ENCODE measurements around the gene MCC. TPM values are rescaled to one million over a fixed set of nuclear protein-coding genes. Genes with fewer than 3 reads are reported as not detected.

The MCC gene
- total RNA-seq, 1 experiment from 2014 or later: 7.1 TPM

GRCh38 chr5:113056988-113057387, 431.3 kb downstream of the MCC start:
- TF ChIP-seq CTCF (conservative IDR thresholded peaks at IDR 0.05; ENCODE audit: low read depth, low read length) (no peak), EZH2phosphoT487 (IDR thresholded peaks at IDR 0.05; ENCODE audit: borderline replicate concordance, low read length) (no peak), EZH2 (IDR thresholded peaks at IDR 0.05; ENCODE audit: low read length, unreplicated experiment) (no peak)
- Histone ChIP-seq H3K79me2 (ENCODE audit: low read length) (no peaks in the 10 kb centered on the region), H3K4me3 (ENCODE audit: low read length) (no peak overlapping the region), H3K4me2 (ENCODE audit: low read length) (no peak overlapping the region), H3K27me3 (ENCODE audit: low read length) (no peaks in the 10 kb centered on the region), H3K9me3 (ENCODE audit: low read length) (no peaks in the 10 kb centered on the region), H3K36me3 (ENCODE audit: low read depth, low read length) (no peaks in the 10 kb centered on the region), H2AFZ (ENCODE audit: low read length) (no peak overlapping the region), H4K20me1 (ENCODE audit: low read length) (no peaks in the 10 kb centered on the region), H3K9me2 (replicated peaks; ENCODE audit: low read length) (no peaks in the 10 kb centered on the region), H3K27ac (ENCODE audit: low read length) (no peak overlapping the region), H3K4me1 (ENCODE audit: insufficient read depth, low read length) (peaks cover 11% of the 10 kb centered on the region), H3F3A (ENCODE audit: low read length, unreplicated experiment) (no peaks in the 10 kb centered on the region), H3K9ac (ENCODE audit: low read length) (no peak overlapping the region)
- POLR2A ChIA-PET (ENCODE audit: unreplicated experiment): no interaction called here
- DNase-seq (no peak), ATAC-seq (no peak)
- CTCF ChIA-PET: no interaction called here
- BruUV-seq (replicated peaks): no TSS peak
- intact Hi-C loops (cut with micrococcal nuclease): no loop called here

GRCh38 chr5:113054899-113055298, 433.4 kb downstream of the MCC start:
- Histone ChIP-seq H2AFZ (ENCODE audit: low read length) (no peak overlapping the region), H3K27me3 (ENCODE audit: low read length) (no peaks in the 10 kb centered on the region), H3K9me2 (replicated peaks; ENCODE audit: low read length) (no peaks in the 10 kb centered on the region), H3K9ac (ENCODE audit: low read length) (no peak overlapping the region), H3K4me3 (ENCODE audit: low read length) (no peak overlapping the region), H4K20me1 (ENCODE audit: low read length) (no peaks in the 10 kb centered on the region), H3K4me2 (ENCODE audit: low read length) (no peak overlapping the region), H3K4me1 (ENCODE audit: insufficient read depth, low read length) (peaks cover 26% of the 10 kb centered on the region), H3K36me3 (ENCODE audit: low read depth, low read length) (no peaks in the 10 kb centered on the region), H3K9me3 (ENCODE audit: low read length) (no peaks in the 10 kb centered on the region), H3K27ac (ENCODE audit: low read length) (no peak overlapping the region), H3K79me2 (ENCODE audit: low read length) (no peaks in the 10 kb centered on the region), H3F3A (ENCODE audit: low read length, unreplicated experiment) (no peaks in the 10 kb centered on the region)
- ATAC-seq (no peak), DNase-seq (no peak)
- ChIA-PET CTCF (no interaction called here), POLR2A (ENCODE audit: unreplicated experiment) (no interaction called here)
- intact Hi-C loops (cut with micrococcal nuclease): loop anchor here (5.0 kb wide), 1 partner anchor 277 kb away; no protein-coding TSS in a partner anchor
- BruUV-seq (replicated peaks): no TSS peak
- TF ChIP-seq EZH2phosphoT487 (IDR thresholded peaks at IDR 0.05; ENCODE audit: borderline replicate concordance, low read length) (no peak), CTCF (conservative IDR thresholded peaks at IDR 0.05; ENCODE audit: low read depth, low read length) (no peak), EZH2 (IDR thresholded peaks at IDR 0.05; ENCODE audit: low read length, unreplicated experiment) (no peak)

- Histone ChIP-seq H4K20me1 (ENCODE audit: low read length) (no peaks in the 10 kb centered on the region), H3K79me2 (ENCODE audit: low read length) (no peaks in the 10 kb centered on the region), H2AFZ (ENCODE audit: low read length) (no peak overlapping the region), H3K4me1 (ENCODE audit: insufficient read depth, low read length) (peaks cover 27% of the 10 kb centered on the region), H3K9ac (ENCODE audit: low read length) (no peak overlapping the region), H3K9me2 (replicated peaks; ENCODE audit: low read length) (no peaks in the 10 kb centered on the region), H3K36me3 (ENCODE audit: low read depth, low read length) (no peaks in the 10 kb centered on the region), H3K27ac (ENCODE audit: low read length) (no peak overlapping the region), H3K4me2 (ENCODE audit: low read length) (no peak overlapping the region), H3K4me3 (ENCODE audit: low read length) (no peak overlapping the region), H3F3A (ENCODE audit: low read length, unreplicated experiment) (no peaks in the 10 kb centered on the region), H3K27me3 (ENCODE audit: low read length) (no peaks in the 10 kb centered on the region), H3K9me3 (ENCODE audit: low read length) (no peaks in the 10 kb centered on the region)
- DNase-seq (no peak), ATAC-seq (no peak)
- POLR2A ChIA-PET (ENCODE audit: unreplicated experiment): no interaction called here
- no TSS peak for BruUV-seq (replicated peaks)
- CTCF ChIA-PET: no interaction called here
- TF ChIP-seq EZH2phosphoT487 (IDR thresholded peaks at IDR 0.05; ENCODE audit: borderline replicate concordance, low read length) (no peak), CTCF (conservative IDR thresholded peaks at IDR 0.05; ENCODE audit: low read depth, low read length) (no peak), EZH2 (IDR thresholded peaks at IDR 0.05; ENCODE audit: low read length, unreplicated experiment) (no peak)
- intact Hi-C loops (cut with micrococcal nuclease): loop anchor here (5.0 kb wide), 1 partner anchor 279 kb away; no protein-coding TSS in a partner anchor
These were observed 434.7 kb downstream of the MCC start for GRCh38 chr5:113053511-113053995.

Measured in PC-3 (cell line).